HL-60 (cell line): ENCODE data around the gene AMZ1.

Experiments
- POLR2AphosphoS5 ChIP-seq: IDR thresholded peaks from 2 replicates; pipeline ENCODE4 v1.6.1; 2012; ENCODE audit warnings: low read depth
- TF ChIP-seq, protein P1 (sequence below): IDR thresholded peaks from one replicate; pipeline ENCODE4 v1.5.1; 2011; ENCODE audit warnings: low read length, control low read depth, inconsistent platforms; ENCODE audit not compliant: insufficient read depth
- TF ChIP-seq, protein P2 (sequence below): IDR thresholded peaks from 2 replicates; pipeline ENCODE4 v1.6.1; 2012; ENCODE audit warnings: low read depth; ENCODE audit not compliant: insufficient replicate concordance

DNA sequence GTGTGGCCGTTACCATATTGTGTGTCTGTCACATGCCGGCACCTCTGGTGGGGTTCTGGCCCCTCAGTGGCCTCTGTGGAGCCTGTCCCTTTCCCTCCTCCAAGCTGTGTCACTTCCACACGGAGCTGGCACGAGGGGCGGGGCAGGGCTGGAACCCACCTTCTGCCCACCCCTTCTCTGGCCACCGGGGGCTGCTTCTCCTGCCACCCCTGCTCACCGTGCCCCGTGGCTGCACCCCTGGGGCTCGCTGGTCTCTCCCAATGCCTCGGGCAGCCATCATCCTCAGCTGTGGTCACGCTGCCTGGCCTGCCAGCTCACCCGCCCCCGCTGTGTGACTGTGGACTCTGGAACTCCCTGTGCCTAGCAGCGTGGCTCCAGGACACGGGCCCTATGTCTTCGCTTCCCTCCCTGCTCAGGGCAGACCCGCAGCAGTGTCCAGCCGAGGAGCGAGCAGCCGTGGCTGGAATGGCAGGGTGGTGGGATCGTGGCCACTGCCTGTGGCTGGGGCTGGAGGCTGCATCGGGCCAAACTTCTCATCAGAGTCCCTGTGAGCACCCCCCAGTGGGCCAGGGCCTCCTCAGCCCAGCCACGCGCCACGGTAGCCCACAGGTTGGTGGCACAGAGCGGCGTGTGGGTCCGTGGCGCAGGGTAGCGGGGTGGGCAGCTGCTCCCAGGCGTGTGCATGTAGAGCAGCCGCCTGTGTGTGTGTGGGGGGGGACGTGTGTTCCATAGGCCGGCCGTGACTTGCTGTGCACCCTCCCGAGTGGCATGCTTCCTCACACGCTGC is 48.1 kb upstream of the AMZ1 start:
- no peak for TF ChIP-seq POLR2AphosphoS5
- TF ChIP-seq, protein P1, sequence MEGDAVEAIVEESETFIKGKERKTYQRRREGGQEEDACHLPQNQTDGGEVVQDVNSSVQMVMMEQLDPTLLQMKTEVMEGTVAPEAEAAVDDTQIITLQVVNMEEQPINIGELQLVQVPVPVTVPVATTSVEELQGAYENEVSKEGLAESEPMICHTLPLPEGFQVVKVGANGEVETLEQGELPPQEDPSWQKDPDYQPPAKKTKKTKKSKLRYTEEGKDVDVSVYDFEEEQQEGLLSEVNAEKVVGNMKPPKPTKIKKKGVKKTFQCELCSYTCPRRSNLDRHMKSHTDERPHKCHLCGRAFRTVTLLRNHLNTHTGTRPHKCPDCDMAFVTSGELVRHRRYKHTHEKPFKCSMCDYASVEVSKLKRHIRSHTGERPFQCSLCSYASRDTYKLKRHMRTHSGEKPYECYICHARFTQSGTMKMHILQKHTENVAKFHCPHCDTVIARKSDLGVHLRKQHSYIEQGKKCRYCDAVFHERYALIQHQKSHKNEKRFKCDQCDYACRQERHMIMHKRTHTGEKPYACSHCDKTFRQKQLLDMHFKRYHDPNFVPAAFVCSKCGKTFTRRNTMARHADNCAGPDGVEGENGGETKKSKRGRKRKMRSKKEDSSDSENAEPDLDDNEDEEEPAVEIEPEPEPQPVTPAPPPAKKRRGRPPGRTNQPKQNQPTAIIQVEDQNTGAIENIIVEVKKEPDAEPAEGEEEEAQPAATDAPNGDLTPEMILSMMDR, result no peak
- TF ChIP-seq, protein P2, sequence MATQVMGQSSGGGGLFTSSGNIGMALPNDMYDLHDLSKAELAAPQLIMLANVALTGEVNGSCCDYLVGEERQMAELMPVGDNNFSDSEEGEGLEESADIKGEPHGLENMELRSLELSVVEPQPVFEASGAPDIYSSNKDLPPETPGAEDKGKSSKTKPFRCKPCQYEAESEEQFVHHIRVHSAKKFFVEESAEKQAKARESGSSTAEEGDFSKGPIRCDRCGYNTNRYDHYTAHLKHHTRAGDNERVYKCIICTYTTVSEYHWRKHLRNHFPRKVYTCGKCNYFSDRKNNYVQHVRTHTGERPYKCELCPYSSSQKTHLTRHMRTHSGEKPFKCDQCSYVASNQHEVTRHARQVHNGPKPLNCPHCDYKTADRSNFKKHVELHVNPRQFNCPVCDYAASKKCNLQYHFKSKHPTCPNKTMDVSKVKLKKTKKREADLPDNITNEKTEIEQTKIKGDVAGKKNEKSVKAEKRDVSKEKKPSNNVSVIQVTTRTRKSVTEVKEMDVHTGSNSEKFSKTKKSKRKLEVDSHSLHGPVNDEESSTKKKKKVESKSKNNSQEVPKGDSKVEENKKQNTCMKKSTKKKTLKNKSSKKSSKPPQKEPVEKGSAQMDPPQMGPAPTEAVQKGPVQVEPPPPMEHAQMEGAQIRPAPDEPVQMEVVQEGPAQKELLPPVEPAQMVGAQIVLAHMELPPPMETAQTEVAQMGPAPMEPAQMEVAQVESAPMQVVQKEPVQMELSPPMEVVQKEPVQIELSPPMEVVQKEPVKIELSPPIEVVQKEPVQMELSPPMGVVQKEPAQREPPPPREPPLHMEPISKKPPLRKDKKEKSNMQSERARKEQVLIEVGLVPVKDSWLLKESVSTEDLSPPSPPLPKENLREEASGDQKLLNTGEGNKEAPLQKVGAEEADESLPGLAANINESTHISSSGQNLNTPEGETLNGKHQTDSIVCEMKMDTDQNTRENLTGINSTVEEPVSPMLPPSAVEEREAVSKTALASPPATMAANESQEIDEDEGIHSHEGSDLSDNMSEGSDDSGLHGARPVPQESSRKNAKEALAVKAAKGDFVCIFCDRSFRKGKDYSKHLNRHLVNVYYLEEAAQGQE, result no peak
